HG03442 (cell line): ENCODE measurements around the gene ARID1B.

Experiments used
- ATAC-seq: cut with Tn5 transposase; IDR thresholded peaks from one replicate; pipeline ENCODE4 v1.9.1; 2021; ENCODE audit warnings: mild to moderate bottlenecking, moderate library complexity; ENCODE audit not compliant: unreplicated experiment

ARID1B gene

GRCh38 chr6:156776840-156777576 lies at the start of gene ARID1B:
ARID1B (plus strand) TSS chr6:156777378; CDS start chr6:156777681, 303 bp downstream.
- peak; percentile 37 for ATAC-seq

- no peak for ATAC-seq
Measured at GRCh38 chr6:156727715-156728385, 49.3 kb upstream of the ARID1B start.

GRCh38 chr6:156729248-156729647 lies 47.9 kb upstream of the ARID1B start:
- ATAC-seq, result peak; percentile 80

- no peak for ATAC-seq
Measured at GRCh38 chr6:156731396-156731795, 45.8 kb upstream of the ARID1B start.

GRCh38 chr6:156735751-156736150 lies 41.4 kb upstream of the ARID1B start:
- no peak for ATAC-seq

- ATAC-seq, result no peak
Measured at GRCh38 chr6:156740604-156741003, 36.6 kb upstream of the ARID1B start.

GRCh38 chr6:156741287-156742073 lies 35.7 kb upstream of the ARID1B start:
- no peak for ATAC-seq

GRCh38 chr6:156747715-156748114 lies 29.5 kb upstream of the ARID1B start:
- ATAC-seq, result no peak

GRCh38 chr6:156748504-156748903 lies 28.7 kb upstream of the ARID1B start:
- ATAC-seq, result no peak

GRCh38 chr6:156752666-156753301 lies 24.4 kb upstream of the ARID1B start:
- peak; percentile 82 for ATAC-seq

GRCh38 chr6:156756630-156757610 lies 20.3 kb upstream of the ARID1B start:
- no peak for ATAC-seq

GRCh38 chr6:156757849-156758248 lies 19.3 kb upstream of the ARID1B start:
- ATAC-seq, result no peak

GRCh38 chr6:156760377-156760776 lies 16.8 kb upstream of the ARID1B start:
- ATAC-seq, result no peak

- ATAC-seq, result no peak
Measured at GRCh38 chr6:156762547-156762946, 14.6 kb upstream of the ARID1B start.

GRCh38 chr6:156765117-156765516 lies 12.1 kb upstream of the ARID1B start:
- no peak for ATAC-seq

GRCh38 chr6:156767603-156768467 lies 9.3 kb upstream of the ARID1B start:
- ATAC-seq, result peak; percentile 88

GRCh38 chr6:156771047-156771446 lies 6.1 kb upstream of the ARID1B start:
- no peak for ATAC-seq

- no peak for ATAC-seq
Measured at GRCh38 chr6:156771761-156772160, 5.4 kb upstream of the ARID1B start.

- no peak for ATAC-seq
Measured at GRCh38 chr6:156773476-156773875, 3.7 kb upstream of the ARID1B start.
